SU-DHL-6 (cell line): Measurements from ENCODE around the gene SH3RF2.
"Not testable (repeated sequence)": the region's sequence is repeated elsewhere in the genome, so short reads cannot be mapped to it uniquely, and the experiment has no call there.

Experiments
- H2AFZ ChIP-seq: fragments of 200-600 bp; sonication (generic); 2 replicates; pipeline ENCODE4 v1.6.1; 2014; ENCODE audit warnings: low read depth, mild to moderate bottlenecking, moderate library complexity, mixed read lengths, antibody characterized with exemption, low read length; ENCODE audit not compliant: severe bottlenecking
- H3F3A ChIP-seq: fragments of 200-600 bp; shearing (Covaris generic); 2 replicates; pipeline ENCODE4 v1.6.0; 2016; ENCODE audit warnings: antibody characterized with exemption, mild to moderate bottlenecking; ENCODE audit not compliant: insufficient read depth
- H3K27ac ChIP-seq: fragments of 200-600 bp; sonication (generic); 2 replicates; pipeline ENCODE4 v1.5.1; 2016; ENCODE audit warnings: low read depth, mild to moderate bottlenecking, low read length, moderate library complexity, mixed read lengths
- H3K27me3 ChIP-seq: fragments of 200-600 bp; sonication (generic), shearing (Covaris generic); 2 replicates; pipeline ENCODE4 v1.6.0; 2014; ENCODE audit warnings: mild to moderate bottlenecking, low read length
- H3K36me3 ChIP-seq: fragments of 200-600 bp; sonication (generic); 2 replicates; pipeline ENCODE4 v1.6.1; 2014; ENCODE audit warnings: mild to moderate bottlenecking, low read length, mixed read lengths
- H3K4me2 ChIP-seq: fragments of 300-600, 200-600 bp; shearing (Covaris generic), sonication (generic); 2 replicates; pipeline ENCODE4 v1.6.0; 2014; ENCODE audit warnings: low read length, low read depth, mild to moderate bottlenecking; ENCODE audit not compliant: poor library complexity, severe bottlenecking
- H3K4me3 ChIP-seq: fragments of 200-600 bp; sonication (generic); 2 replicates; pipeline ENCODE4 v1.5.1; 2014; ENCODE audit warnings: antibody characterized with exemption, low read length, mild to moderate bottlenecking, mixed read lengths; ENCODE audit not compliant: insufficient read depth, poor library complexity, severe bottlenecking
- H3K79me2 ChIP-seq: fragments of 200-600 bp; sonication (generic); 2 replicates; pipeline ENCODE4 v1.6.1; 2014; ENCODE audit warnings: mild to moderate bottlenecking, low read length, moderate library complexity; ENCODE audit not compliant: insufficient read depth
- H3K9ac ChIP-seq: fragments of 200-600 bp; sonication (generic); 2 replicates; pipeline ENCODE4 v1.7.0; 2014; ENCODE audit warnings: mild to moderate bottlenecking, low read length
- H3K9me2 ChIP-seq: fragments of 200-600 bp; sonication (generic); replicated peaks from 2 replicates; pipeline ENCODE4 v1.6.1; 2014; ENCODE audit warnings: low read length; ENCODE audit not compliant: insufficient read depth
- H3K9me3 ChIP-seq: fragments of 200-600 bp; sonication (generic); 2 replicates; pipeline ENCODE4 v1.6.1; 2014; ENCODE audit warnings: low read length, mixed read lengths; ENCODE audit not compliant: insufficient read depth
- H4K20me1 ChIP-seq: fragments of 200-600 bp; sonication (generic); 2 replicates; pipeline ENCODE4 v1.6.1; 2014; ENCODE audit warnings: low read depth, mild to moderate bottlenecking, antibody characterized with exemption, low read length, moderate library complexity, mixed read lengths
- EZH2phosphoT487 ChIP-seq: fragments of 200-600 bp; sonication (generic), shearing (Covaris generic); conservative IDR thresholded peaks from 2 replicates; pipeline ENCODE4 v1.6.1; 2018; ENCODE audit warnings: mild to moderate bottlenecking, antibody characterized with exemption, low read length, moderate library complexity, mixed read lengths
- TF ChIP-seq, protein P1 (sequence below): fragments of 200-600 bp; sonication (generic); IDR thresholded peaks from one replicate; pipeline ENCODE4 v1.5.1; 2017; ENCODE audit warnings: antibody characterized with exemption, mild to moderate bottlenecking, low read length, moderate library complexity; ENCODE audit not compliant: insufficient read depth, poor library complexity, severe bottlenecking

Gene SH3RF2

DNA sequence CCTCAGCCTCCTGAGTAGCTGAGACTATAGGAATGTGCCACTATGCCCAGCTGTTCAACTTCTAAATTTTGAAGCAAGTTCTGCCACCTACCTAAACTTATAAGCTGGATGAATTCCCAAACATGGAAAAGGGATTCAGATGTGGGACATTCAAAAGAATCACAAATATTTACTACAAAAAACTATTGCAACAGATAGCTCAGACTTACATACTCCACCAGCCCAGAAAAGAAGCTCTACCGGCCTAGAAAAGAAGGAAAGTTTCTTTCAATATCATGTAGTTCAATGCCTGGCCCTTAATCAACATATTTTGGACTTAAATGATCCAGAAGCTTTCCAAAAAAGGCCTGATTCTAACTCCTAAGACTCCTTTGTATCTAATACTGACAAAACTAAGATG, 23.8 kb downstream of the SH3RF2 start:
- no peak for TF ChIP-seq EZH2phosphoT487
- TF ChIP-seq, protein P1, sequence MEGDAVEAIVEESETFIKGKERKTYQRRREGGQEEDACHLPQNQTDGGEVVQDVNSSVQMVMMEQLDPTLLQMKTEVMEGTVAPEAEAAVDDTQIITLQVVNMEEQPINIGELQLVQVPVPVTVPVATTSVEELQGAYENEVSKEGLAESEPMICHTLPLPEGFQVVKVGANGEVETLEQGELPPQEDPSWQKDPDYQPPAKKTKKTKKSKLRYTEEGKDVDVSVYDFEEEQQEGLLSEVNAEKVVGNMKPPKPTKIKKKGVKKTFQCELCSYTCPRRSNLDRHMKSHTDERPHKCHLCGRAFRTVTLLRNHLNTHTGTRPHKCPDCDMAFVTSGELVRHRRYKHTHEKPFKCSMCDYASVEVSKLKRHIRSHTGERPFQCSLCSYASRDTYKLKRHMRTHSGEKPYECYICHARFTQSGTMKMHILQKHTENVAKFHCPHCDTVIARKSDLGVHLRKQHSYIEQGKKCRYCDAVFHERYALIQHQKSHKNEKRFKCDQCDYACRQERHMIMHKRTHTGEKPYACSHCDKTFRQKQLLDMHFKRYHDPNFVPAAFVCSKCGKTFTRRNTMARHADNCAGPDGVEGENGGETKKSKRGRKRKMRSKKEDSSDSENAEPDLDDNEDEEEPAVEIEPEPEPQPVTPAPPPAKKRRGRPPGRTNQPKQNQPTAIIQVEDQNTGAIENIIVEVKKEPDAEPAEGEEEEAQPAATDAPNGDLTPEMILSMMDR: no peak
- no peaks in the 10 kb centered on the region for H3K9me3 ChIP-seq
- H3F3A ChIP-seq: no peaks in the 10 kb centered on the region
- no peaks in the 10 kb centered on the region for H3K9me2 ChIP-seq
- H3K36me3 ChIP-seq: no peaks in the 10 kb centered on the region
- no peak overlapping the region for H3K27ac ChIP-seq
- H3K27me3 ChIP-seq: no peaks in the 10 kb centered on the region
- no peak overlapping the region for H3K4me3 ChIP-seq
- H3K9ac ChIP-seq: no peak overlapping the region
- no peaks in the 10 kb centered on the region for H4K20me1 ChIP-seq
- H3K79me2 ChIP-seq: no peaks in the 10 kb centered on the region
- no peak overlapping the region for H3K4me2 ChIP-seq
- H2AFZ ChIP-seq: no peak overlapping the region

DNA sequence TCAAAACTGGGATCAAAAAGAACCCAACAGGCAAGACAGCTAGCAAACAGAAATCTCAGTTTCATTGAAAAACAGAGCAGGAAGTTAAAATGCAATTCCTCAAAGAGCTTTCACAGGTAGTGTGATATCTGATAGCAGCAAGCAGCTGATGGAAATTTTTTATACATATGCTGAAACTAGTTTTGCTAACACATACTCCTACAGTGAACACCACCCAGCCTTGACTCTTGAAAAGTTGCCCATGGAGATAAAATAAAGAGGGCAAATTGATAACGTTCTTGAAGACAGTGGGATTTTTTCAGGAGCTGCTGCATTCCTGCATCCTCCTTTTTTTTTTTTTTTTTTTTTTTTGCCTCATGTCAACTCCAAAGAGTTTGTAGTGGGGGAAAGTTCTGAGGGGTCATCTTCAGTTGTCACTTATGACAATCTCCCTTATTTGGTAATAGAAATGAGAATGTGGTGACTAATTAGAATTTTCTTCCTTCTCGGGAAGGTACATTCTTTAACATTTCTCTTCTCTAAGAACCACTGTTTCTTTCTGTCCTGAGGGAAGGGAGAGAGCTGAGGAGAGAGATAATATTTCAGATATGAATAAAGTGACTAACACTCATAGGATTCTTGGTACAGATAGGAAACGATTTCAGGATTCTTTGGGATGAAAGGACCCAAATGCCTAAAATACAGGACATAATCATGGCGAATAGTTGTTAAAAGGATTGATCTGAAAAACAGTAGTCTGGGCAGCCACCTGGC, 24.6 kb downstream of the SH3RF2 start:
- no peak overlapping the region for H3K4me3 ChIP-seq

DNA sequence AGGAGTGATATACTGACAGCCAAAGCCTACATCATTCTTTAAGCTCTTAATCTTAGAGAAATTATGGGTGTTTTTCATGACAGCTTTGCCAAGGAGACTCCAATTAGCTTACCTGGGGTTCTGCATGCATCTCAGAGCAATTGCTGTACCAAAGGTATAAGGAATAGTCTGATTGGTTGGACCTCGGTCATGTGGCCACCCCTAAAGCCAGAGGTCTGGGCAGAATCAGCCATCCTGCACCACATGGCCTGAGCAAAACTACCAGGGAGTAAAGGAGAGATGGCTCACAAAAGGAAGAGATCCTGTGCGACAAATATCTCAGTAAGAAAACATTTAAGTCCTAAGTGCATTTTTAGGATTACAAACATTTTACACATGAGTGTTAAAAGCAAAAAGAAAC, 25.6 kb downstream of the SH3RF2 start:
- Histone ChIP-seq H3K9me2 (no peaks in the 10 kb centered on the region), H3K79me2 (no peaks in the 10 kb centered on the region), H3K9ac (no peak overlapping the region), H4K20me1 (no peaks in the 10 kb centered on the region), H3K27ac (no peak overlapping the region), H3K27me3 (no peaks in the 10 kb centered on the region), H3K4me3 (no peak overlapping the region), H3F3A (no peaks in the 10 kb centered on the region), H3K9me3 (no peaks in the 10 kb centered on the region), H2AFZ (no peak overlapping the region), H3K4me2 (no peak overlapping the region), H3K36me3 (no peaks in the 10 kb centered on the region)
- TF ChIP-seq, protein P1: no peak
- TF ChIP-seq EZH2phosphoT487: no peak

More for the DNA sequence above, 24.6 kb downstream of the SH3RF2 start:
- no peak overlapping the region for H3K27ac ChIP-seq
- H3K36me3 ChIP-seq: no peaks in the 10 kb centered on the region
- H3K9me3 ChIP-seq: no peaks in the 10 kb centered on the region
- H3K4me2 ChIP-seq: no peak overlapping the region
- H3K9me2 ChIP-seq: no peaks in the 10 kb centered on the region
- no peaks in the 10 kb centered on the region for H4K20me1 ChIP-seq
- H3K9ac ChIP-seq: no peak overlapping the region
- H3F3A ChIP-seq: no peaks in the 10 kb centered on the region
- H2AFZ ChIP-seq: no peak overlapping the region
- no peaks in the 10 kb centered on the region for H3K79me2 ChIP-seq
- no peaks in the 10 kb centered on the region for H3K27me3 ChIP-seq
- no peak for TF ChIP-seq EZH2phosphoT487
- TF ChIP-seq, protein P1: no peak

DNA sequence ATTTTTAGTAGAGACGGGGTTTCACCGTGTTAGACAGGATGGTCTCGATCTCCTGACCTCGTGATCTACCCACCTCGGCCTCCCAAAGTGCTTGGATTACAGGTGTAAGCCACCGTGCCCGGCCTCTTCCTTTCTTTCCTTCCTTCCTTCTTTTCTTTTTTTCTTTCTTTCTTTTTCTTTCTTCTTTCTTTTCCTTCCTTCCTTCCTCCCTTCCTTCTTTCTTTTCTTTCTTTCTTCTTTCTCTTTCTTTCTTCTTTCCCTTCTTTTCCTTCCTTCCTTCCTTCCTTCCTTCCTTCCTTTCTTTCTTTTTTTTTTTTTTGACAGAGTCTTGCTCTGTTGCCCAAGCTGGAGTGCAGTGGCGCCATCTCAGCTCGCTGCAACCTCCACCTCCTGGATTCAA, 27.6 kb downstream of the SH3RF2 start:
- H3K9me3 ChIP-seq, H3K36me3 ChIP-seq, H3K79me2 ChIP-seq, H3K9me2 ChIP-seq, H3K27ac ChIP-seq, H3K4me3 ChIP-seq, H2AFZ ChIP-seq, H3F3A ChIP-seq, H4K20me1 ChIP-seq, H3K27me3 ChIP-seq, H3K9ac ChIP-seq, H3K4me2 ChIP-seq: not testable (repeated sequence)
